ENCODE results near the gene RNFT1. TPM values are rescaled to one million over a fixed set of nuclear protein-coding genes. Genes with fewer than 3 reads are reported as not detected.
"Not testable (repeated sequence)": the region's sequence is repeated elsewhere in the genome, so short reads cannot be mapped to it uniquely, and the experiment has no call there.

The RNFT1 gene
- total and polyA plus RNA-seq, 4 donors = 7.0 to 17.9 (median 12.2) TPM

DNA sequence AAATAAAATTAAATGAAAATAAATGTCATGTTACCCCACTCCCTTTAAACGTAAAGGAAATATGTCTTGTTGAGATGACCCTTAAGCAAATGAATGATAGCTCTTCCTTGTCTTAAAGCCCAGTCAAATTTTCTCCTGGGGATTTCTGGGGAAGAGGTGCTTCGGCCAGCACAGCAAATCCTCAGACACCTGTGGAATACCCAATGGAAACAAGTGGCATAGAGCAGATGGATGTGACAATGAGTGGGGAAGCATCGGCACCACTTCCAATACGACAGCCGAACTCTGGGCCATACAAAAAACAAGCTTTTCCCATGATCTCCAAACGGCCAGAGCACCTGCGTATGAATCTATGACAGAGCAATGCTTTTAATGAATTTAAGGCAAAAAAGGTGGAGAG is 18.1 kb downstream of the RNFT1 start:
- ATAC-seq (ENCODE audit: low FRiP score); H3K36me3 ChIP-seq (ENCODE audit: control insufficient read depth in 1 of 2, insufficient read depth in 2 of 2, low read length in 1 of 2); H3K9me3 ChIP-seq (ENCODE audit: control insufficient read depth, low read length); intact Hi-C loops (cut with DNase I); H3K4me1 ChIP-seq (ENCODE audit: control insufficient read depth in 1 of 2, insufficient read depth in 2 of 2, low read length in 2 of 2); H3K27me3 ChIP-seq (ENCODE audit: control insufficient read depth in 1 of 2, insufficient read depth in 2 of 2, low read length in 1 of 2); H3K27ac ChIP-seq (ENCODE audit: low read depth in 1 of 2, low read length in 2 of 2); DNase-seq; H3K4me3 ChIP-seq (ENCODE audit: low read length in 2 of 2): not testable (repeated sequence)
- 86 to 87% methylated on average over 7 of the region's 7 CpGs for WGBS, 2 donors

DNA sequence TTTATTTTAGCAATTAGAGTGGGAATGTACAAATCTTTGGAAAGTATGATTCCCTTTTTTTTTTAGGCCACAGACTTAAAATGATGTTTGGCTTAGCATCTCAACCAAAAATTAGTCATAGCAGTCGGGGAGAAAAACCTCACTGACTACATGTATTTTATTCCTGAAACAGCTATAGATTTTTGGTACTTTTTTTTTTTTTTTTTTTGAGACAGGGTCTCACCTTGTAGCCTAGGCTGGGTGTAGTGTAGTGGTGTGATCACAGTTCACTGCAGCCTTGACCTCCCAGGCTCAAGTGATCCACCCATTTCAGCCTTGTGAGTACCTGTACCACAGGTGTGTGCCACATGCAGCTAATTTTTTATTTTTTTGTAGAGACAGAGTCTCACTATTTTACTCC is 23.4 kb downstream of the RNFT1 start:
- Histone ChIP-seq H3K27ac (ENCODE audit: low read depth in 1 of 2, low read length in 2 of 2) (no peak overlapping the region), H3K9me3 (ENCODE audit: control insufficient read depth, low read length) (no peaks in the 10 kb centered on the region), H3K4me3 (ENCODE audit: low read length in 2 of 2) (no peak overlapping the region), H3K4me1 (ENCODE audit: control insufficient read depth in 1 of 2, insufficient read depth in 2 of 2, low read length in 2 of 2) (no peaks in the 10 kb centered on the region), H3K27me3 (ENCODE audit: control insufficient read depth in 1 of 2, insufficient read depth in 2 of 2, low read length in 1 of 2) (no peaks in the 10 kb centered on the region), H3K36me3 (ENCODE audit: control insufficient read depth in 1 of 2, insufficient read depth in 2 of 2, low read length in 1 of 2) (peaks cover 0 to 4% of the 10 kb centered on the region in 2 donors)
- DNase-seq (no peak), ATAC-seq (ENCODE audit: low FRiP score) (no peak)
- 75 to 82% methylated on average over 1 of the region's 1 CpG for WGBS, 2 donors
- intact Hi-C loops (cut with DNase I) = no loop called here

DNA sequence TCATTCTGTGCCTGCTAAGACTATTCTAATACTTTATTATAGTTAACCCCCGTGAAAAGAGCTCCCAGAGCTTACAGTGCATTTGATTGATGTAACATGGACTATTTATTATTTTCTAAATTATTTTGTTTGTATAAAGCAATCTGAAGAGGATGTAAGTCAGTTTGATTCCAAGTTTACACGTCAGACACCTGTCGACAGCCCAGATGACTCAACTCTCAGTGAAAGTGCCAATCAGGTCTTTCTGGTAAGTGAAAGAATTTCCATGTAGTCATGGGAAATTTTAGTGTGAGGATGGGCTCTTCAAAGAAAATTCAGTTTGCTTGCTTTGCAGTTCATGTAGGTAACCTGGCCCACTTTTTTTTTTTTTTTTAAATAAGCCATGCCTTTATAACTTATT is 23.8 kb downstream of the RNFT1 start:
- 49 to 60% methylated on average over 3 of the region's 3 CpGs for WGBS, 2 donors
- H3K27me3 ChIP-seq (ENCODE audit: control insufficient read depth in 1 of 2, insufficient read depth in 2 of 2, low read length in 1 of 2); H3K9me3 ChIP-seq (ENCODE audit: control insufficient read depth, low read length); ATAC-seq (ENCODE audit: low FRiP score); H3K4me3 ChIP-seq (ENCODE audit: low read length in 2 of 2); H3K27ac ChIP-seq (ENCODE audit: low read depth in 1 of 2, low read length in 2 of 2); H3K36me3 ChIP-seq (ENCODE audit: control insufficient read depth in 1 of 2, insufficient read depth in 2 of 2, low read length in 1 of 2); H3K4me1 ChIP-seq (ENCODE audit: control insufficient read depth in 1 of 2, insufficient read depth in 2 of 2, low read length in 2 of 2); DNase-seq; intact Hi-C loops (cut with DNase I): not testable (repeated sequence)

DNA sequence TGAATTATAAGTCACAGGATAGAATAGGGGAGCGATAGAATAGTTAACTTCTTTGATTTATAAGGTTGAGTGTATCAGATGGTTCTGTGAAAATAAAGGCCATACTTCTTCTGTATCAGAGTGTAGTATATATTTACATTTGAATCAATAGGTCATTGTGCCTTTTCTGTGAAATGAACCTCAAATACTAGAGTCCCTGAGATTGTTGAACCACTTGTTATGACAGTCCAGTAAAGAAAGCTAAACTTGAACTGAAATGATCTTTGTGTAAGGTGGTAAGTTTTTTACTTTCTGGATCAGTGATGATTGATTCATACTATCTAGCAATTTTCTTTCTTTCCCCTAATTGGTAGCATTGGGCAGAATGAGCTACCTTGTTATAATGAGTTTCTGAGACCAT is 31.2 kb downstream of the RNFT1 start:
- H3K4me3 ChIP-seq (ENCODE audit: low read length in 2 of 2); ATAC-seq (ENCODE audit: low FRiP score); H3K27ac ChIP-seq (ENCODE audit: low read depth in 1 of 2, low read length in 2 of 2); H3K4me1 ChIP-seq (ENCODE audit: control insufficient read depth in 1 of 2, insufficient read depth in 2 of 2, low read length in 2 of 2); H3K27me3 ChIP-seq (ENCODE audit: control insufficient read depth in 1 of 2, insufficient read depth in 2 of 2, low read length in 1 of 2); H3K9me3 ChIP-seq (ENCODE audit: control insufficient read depth, low read length); DNase-seq; H3K36me3 ChIP-seq (ENCODE audit: control insufficient read depth in 1 of 2, insufficient read depth in 2 of 2, low read length in 1 of 2); intact Hi-C loops (cut with DNase I): not testable (repeated sequence)
- 93 to 97% methylated on average over 1 of the region's 1 CpG for WGBS, 2 donors

DNA sequence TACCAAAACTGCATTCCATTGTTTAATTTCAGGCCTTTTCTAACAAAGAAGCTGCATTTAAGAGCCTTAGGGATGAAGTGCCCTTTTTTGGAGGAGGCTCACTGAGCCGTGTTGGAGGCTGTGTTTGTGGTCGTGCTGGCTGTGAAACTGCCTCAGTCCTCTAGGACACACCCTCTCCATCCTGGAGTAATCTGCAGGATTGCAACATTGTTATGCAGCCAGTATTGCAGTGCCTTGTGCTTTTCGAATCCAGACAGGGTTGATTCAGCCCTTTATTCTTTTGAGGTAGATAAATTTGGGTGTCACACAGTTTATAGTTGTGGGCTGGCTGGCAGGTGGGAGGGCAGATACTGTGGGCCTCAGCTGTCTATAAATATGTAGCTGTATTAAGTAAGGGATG is 33.8 kb downstream of the RNFT1 start:
- H3K9me3 ChIP-seq (ENCODE audit: control insufficient read depth, low read length); H3K27ac ChIP-seq (ENCODE audit: low read depth in 1 of 2, low read length in 2 of 2); H3K4me3 ChIP-seq (ENCODE audit: low read length in 2 of 2); intact Hi-C loops (cut with DNase I); DNase-seq; H3K36me3 ChIP-seq (ENCODE audit: control insufficient read depth in 1 of 2, insufficient read depth in 2 of 2, low read length in 1 of 2); ATAC-seq (ENCODE audit: low FRiP score); H3K27me3 ChIP-seq (ENCODE audit: control insufficient read depth in 1 of 2, insufficient read depth in 2 of 2, low read length in 1 of 2); H3K4me1 ChIP-seq (ENCODE audit: control insufficient read depth in 1 of 2, insufficient read depth in 2 of 2, low read length in 2 of 2): not testable (repeated sequence)
- WGBS, 2 donors = 55 to 56% methylated on average over 3 of the region's 3 CpGs

DNA sequence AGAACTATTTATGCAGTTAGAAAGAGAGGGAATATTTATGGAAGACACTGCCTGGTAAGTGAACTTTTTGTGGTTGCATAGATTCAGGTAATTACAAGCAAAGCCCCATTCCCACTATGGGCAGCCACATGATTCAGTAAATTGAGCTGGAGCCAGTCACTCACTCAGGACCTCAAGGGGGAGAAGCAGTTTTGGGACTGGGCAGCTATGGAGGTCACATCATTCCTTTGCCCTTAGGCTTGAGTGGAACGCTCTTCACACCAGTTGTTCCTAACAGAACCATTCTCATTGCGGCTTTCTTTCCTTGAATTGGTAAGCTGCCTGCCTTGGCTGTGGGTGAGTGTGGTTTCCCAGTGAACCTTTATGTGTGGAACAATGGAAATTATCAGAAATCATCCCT is 34.4 kb downstream of the RNFT1 start:
- ATAC-seq (ENCODE audit: low FRiP score); H3K9me3 ChIP-seq (ENCODE audit: control insufficient read depth, low read length); DNase-seq; H3K27ac ChIP-seq (ENCODE audit: low read depth in 1 of 2, low read length in 2 of 2); H3K27me3 ChIP-seq (ENCODE audit: control insufficient read depth in 1 of 2, insufficient read depth in 2 of 2, low read length in 1 of 2); H3K4me3 ChIP-seq (ENCODE audit: low read length in 2 of 2); H3K4me1 ChIP-seq (ENCODE audit: control insufficient read depth in 1 of 2, insufficient read depth in 2 of 2, low read length in 2 of 2); H3K36me3 ChIP-seq (ENCODE audit: control insufficient read depth in 1 of 2, insufficient read depth in 2 of 2, low read length in 1 of 2); intact Hi-C loops (cut with DNase I): not testable (repeated sequence)
- 96 to 98% methylated on average over 2 of the region's 2 CpGs for WGBS, 2 donors

DNA sequence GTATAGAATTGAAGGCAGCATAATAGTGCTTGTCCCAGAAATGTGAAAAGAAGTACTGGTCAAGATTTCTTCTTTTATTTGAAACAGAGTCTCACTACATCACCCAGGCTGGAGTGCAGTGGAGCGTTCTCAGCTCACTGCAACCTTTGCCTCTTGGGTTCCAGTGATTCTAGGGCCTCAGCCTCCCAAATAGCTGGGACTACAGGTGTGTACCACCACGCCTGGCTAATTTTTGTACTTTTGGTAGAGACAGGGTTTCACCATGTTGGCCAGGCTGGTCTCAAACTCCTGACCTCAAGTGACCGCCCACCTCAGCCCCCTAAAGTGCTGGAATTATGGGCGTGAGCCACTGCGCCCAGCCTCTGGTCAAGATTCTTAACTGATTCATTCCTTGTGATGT is 43.9 kb downstream of the RNFT1 start:
- H3K27ac ChIP-seq (ENCODE audit: low read depth in 1 of 2, low read length in 2 of 2); H3K27me3 ChIP-seq (ENCODE audit: control insufficient read depth in 1 of 2, insufficient read depth in 2 of 2, low read length in 1 of 2); H3K4me1 ChIP-seq (ENCODE audit: control insufficient read depth in 1 of 2, insufficient read depth in 2 of 2, low read length in 2 of 2); DNase-seq; H3K36me3 ChIP-seq (ENCODE audit: control insufficient read depth in 1 of 2, insufficient read depth in 2 of 2, low read length in 1 of 2); intact Hi-C loops (cut with DNase I); ATAC-seq (ENCODE audit: low FRiP score); H3K9me3 ChIP-seq (ENCODE audit: control insufficient read depth, low read length); H3K4me3 ChIP-seq (ENCODE audit: low read length in 2 of 2): not testable (repeated sequence)
- 93 to 94% methylated on average over 5 of the region's 5 CpGs for WGBS, 2 donors

DNA sequence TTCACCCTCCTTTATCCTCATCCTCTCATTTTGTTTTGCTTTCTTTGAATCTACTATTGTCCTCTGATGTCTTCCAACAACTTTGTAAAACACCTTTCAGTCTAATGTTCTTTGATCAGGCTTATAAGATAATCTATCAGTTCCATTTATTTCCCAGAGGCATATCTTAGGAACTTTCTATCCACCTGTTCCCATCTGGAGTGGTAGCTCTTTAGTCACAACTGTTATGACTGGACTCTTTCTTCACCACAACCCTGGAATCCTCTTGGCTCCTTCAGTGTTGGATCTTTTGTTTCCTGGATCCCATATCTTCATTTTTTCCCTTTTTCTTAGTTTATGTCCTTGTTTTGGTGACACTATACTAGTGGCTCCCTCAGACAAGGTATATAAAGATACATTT is 48.1 kb downstream of the RNFT1 start:
- intact Hi-C loops (cut with DNase I) = loop anchor here in 1 of 2 donors (5.0 kb wide), 1 partner anchor 121 kb away; no protein-coding TSS in a partner anchor
- no peak for ATAC-seq (ENCODE audit: low FRiP score)
- no peaks in the 10 kb centered on the region for H3K9me3 ChIP-seq (ENCODE audit: control insufficient read depth, low read length)

DNA sequence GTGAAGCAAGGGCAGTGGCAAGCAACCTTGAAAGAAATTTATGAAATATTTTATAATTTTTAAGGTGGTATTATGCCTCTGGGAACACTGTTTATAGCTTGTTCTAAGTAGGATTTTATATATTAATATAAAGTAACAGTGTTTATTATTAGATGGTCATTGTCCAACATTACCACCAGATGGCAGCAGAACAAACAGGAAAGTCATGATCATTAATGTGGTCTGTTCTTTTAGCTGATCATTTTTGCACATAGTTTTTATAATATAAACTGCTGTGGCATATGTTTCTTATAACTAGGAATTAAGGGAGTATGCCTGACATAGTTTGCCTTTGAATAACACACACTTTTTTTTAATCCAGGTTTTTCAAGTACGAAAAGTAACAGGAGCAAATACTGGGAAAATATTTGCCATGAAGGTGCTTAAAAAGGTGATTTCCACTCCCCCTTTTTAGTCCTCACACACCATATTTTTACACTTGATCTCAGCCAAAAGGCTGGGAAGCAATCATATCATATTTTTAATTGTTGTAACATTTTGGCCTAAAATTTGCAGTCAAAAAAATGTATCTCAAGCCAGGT is 50.2 kb downstream of the RNFT1 start:
- intact Hi-C loops (cut with DNase I) = loop anchor here in 1 of 2 donors (5.0 kb wide), 1 partner anchor 123 kb away; no protein-coding TSS in a partner anchor
- Histone ChIP-seq H3K9me3 (ENCODE audit: control insufficient read depth, low read length) (no peaks in the 10 kb centered on the region), H3K4me1 (ENCODE audit: control insufficient read depth in 1 of 2, insufficient read depth in 2 of 2, low read length in 2 of 2) (no peaks in the 10 kb centered on the region), H3K4me3 (ENCODE audit: low read length in 2 of 2) (no peak overlapping the region), H3K27me3 (ENCODE audit: control insufficient read depth in 1 of 2, insufficient read depth in 2 of 2, low read length in 1 of 2) (no peaks in the 10 kb centered on the region), H3K27ac (ENCODE audit: low read depth in 1 of 2, low read length in 2 of 2) (no peak overlapping the region), H3K36me3 (ENCODE audit: control insufficient read depth in 1 of 2, insufficient read depth in 2 of 2, low read length in 1 of 2) (peaks cover 3 to 9% of the 10 kb centered on the region in 2 donors)
- no peak for DNase-seq
- 55 to 64% methylated on average over 1 of the region's 1 CpG for WGBS, 2 donors
- ATAC-seq (ENCODE audit: low FRiP score) = no peak

More for the DNA sequence above, 48.1 kb downstream of the RNFT1 start:
- Histone ChIP-seq H3K36me3 (ENCODE audit: control insufficient read depth in 1 of 2, insufficient read depth in 2 of 2, low read length in 1 of 2) (peaks cover 3 to 9% of the 10 kb centered on the region in 2 donors), H3K4me3 (ENCODE audit: low read length in 2 of 2) (no peak overlapping the region), H3K4me1 (ENCODE audit: control insufficient read depth in 1 of 2, insufficient read depth in 2 of 2, low read length in 2 of 2) (no peaks in the 10 kb centered on the region), H3K27ac (ENCODE audit: low read depth in 1 of 2, low read length in 2 of 2) (no peak overlapping the region), H3K27me3 (ENCODE audit: control insufficient read depth in 1 of 2, insufficient read depth in 2 of 2, low read length in 1 of 2) (no peaks in the 10 kb centered on the region)
- no peak for DNase-seq
